T-cell (primary cell): ENCODE measurements around the gene CA5A. TPM values are rescaled to one million over a fixed set of nuclear protein-coding genes. Genes with fewer than 3 reads are reported as not detected.

ENCODE experiments used
- ATAC-seq, 4 experiments: fragments of 200-7000 bp in 3 of 4; fragments of 150-1000 bp in 1 of 4; cut with Tn5 transposase; replicated peaks in 1 of 4; 1 replicate in 3 of 4; 2 replicates in 1 of 4; pipeline ENCODE4 v1.10.0; 2021; ENCODE audit warnings: moderate library complexity in 3 of 4, mild to moderate bottlenecking in 2 of 4, moderate number of reproducible peaks in 1 of 4
- CTCF ChIA-PET, 2 donors: fragments of 300-600 bp; sonication (Branson Sonifier 250); formaldehyde crosslinking; loops; one replicate each; lab custom pipeline; 2022; ENCODE audit warnings: antibody characterized with exemption in 2 of 2; lab: Charles Lee
- POLR2A ChIA-PET, 2 donors: fragments of 300-600 bp; sonication (Branson Sonifier 250); formaldehyde crosslinking; loops; one replicate each; lab custom pipeline; 2022; ENCODE audit warnings: antibody characterized with exemption in 2 of 2; lab: Charles Lee
- DNase-seq, 35 experiments: peaks; one replicate each; pipeline versions ENCODE4 v3.0.0 to v3.0.0-alpha.2; 2013 to 2023
- H3K27ac ChIP-seq: one replicate; pipeline ENCODE4 v1.5.1; 2013; ENCODE audit warnings: low read length
- H3K27me3 ChIP-seq, 2 experiments: replicated peaks in 1 of 2; 1 replicate in 1 of 2; 2 replicates in 1 of 2; pipeline versions ENCODE4 v1.6.1 to v1.7.0; 2013; ENCODE audit warnings: low read length in 1 of 2, mixed read lengths in 1 of 2; ENCODE audit not compliant: control insufficient read depth in 2 of 2, insufficient read depth in 2 of 2; ENCODE audit errors: extremely low read depth in 1 of 2
- H3K36me3 ChIP-seq, 2 donors: 1 replicate in 1 of 2; 2 replicates in 1 of 2; pipeline versions ENCODE4 v1.6.1 to v1.7.0; 2013; ENCODE audit warnings: low read length in 1 of 2; ENCODE audit not compliant: control insufficient read depth in 2 of 2, insufficient read depth in 1 of 2; ENCODE audit errors: extremely low read depth in 1 of 2
- H3K4me1 ChIP-seq, 2 experiments: 1 replicate in 1 of 2; 2 replicates in 1 of 2; pipeline versions ENCODE4 v1.6.1 to v1.7.0; 2013; ENCODE audit warnings: low read length in 2 of 2, mixed read lengths in 1 of 2; ENCODE audit not compliant: insufficient read depth in 2 of 2, control insufficient read depth in 1 of 2; ENCODE audit errors: extremely low read depth in 1 of 2
- H3K4me3 ChIP-seq, 2 donors: 1 replicate in 1 of 2; 2 replicates in 1 of 2; pipeline versions ENCODE4 v1.5.1 to v1.7.0; 2013; ENCODE audit warnings: mild to moderate bottlenecking in 2 of 2, low read length in 1 of 2, moderate library complexity in 1 of 2; ENCODE audit not compliant: control insufficient read depth in 1 of 2; ENCODE audit errors: extremely low read depth in 1 of 2
- H3K9me3 ChIP-seq: 2 replicates; pipeline ENCODE4 v1.7.0; 2013
- H3K27ac Mint-ChIP-seq, 2 donors: one replicate each; pipeline ENCODE4 v1.8.0; 2020 to 2021; ENCODE audit warnings: mild to moderate bottlenecking in 2 of 2, mixed read lengths in 2 of 2
- H3K27me3 Mint-ChIP-seq, 2 donors: one replicate each; pipeline ENCODE4 v1.8.0; 2021 to 2022; ENCODE audit warnings: mixed read lengths in 2 of 2
- H3K36me3 Mint-ChIP-seq: one replicate; pipeline ENCODE4 v1.8.0; 2021; ENCODE audit warnings: mixed read lengths
- H3K4me1 Mint-ChIP-seq, 3 donors: one replicate each; pipeline ENCODE4 v1.8.0; 2020 to 2022; ENCODE audit warnings: mixed read lengths in 3 of 3, mild to moderate bottlenecking in 1 of 3
- H3K4me3 Mint-ChIP-seq, 3 donors: one replicate each; pipeline ENCODE4 v1.8.0; 2020 to 2022; ENCODE audit warnings: mild to moderate bottlenecking in 3 of 3, mixed read lengths in 3 of 3, moderate library complexity in 3 of 3
- H3K9me3 Mint-ChIP-seq, 3 donors: one replicate each; pipeline ENCODE4 v1.8.0; 2020 to 2022; ENCODE audit warnings: mixed read lengths in 3 of 3
- WGBS: methylation state at CpG from one replicate; pipeline ENCODE4 v1.1.5; 2013; ENCODE audit warnings: missing lambda C conversion rate; ENCODE audit not compliant: insufficient coverage; 5-methylcytosine and 5-hydroxymethylcytosine counted together
- total RNA-seq, 35 experiments: library from RNA in 6 of 35; stranded (reverse) in 6 of 35; fragments of 120-200 nt in 1 of 35; gene quantifications; one replicate each; pipeline versions ENCODE4 v1.2.1 to v1.2.4 and lab custom pipeline; 2013 to 2026

Gene CA5A
- total RNA-seq, 5 donors from 2014 or later (not counting 1 experiment from before 2014, with no cell fraction given): 0.20 TPM; not detected in 4

DNA sequence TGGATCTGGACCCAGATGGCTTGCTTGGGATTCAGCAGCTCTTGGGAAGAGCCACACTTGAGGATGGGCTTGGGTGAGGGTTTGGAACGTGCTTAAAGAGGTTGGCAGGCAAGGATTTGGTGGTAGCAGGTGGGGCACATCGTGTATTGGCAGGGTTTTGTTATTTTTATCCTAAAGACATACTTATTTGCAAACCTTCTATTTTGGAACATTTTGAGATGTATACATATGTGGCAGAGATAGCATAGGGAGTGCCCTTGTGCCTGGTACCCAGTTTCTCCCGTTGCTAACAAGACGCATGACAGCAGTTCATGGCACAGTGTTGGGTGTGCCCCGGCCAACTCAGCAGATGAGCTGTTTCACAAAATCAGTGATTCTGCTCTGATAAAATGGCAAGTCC lies 24.0 kb upstream of the CA5A start:
- H3K27me3 Mint-ChIP-seq: no peaks in the 10 kb centered on the region
- Histone ChIP-seq H3K4me3 (no peak overlapping the region), H3K27me3 (no peaks in the 10 kb centered on the region), H3K27ac (no peak overlapping the region), H3K36me3 (peaks cover 6 to 9% of the 10 kb centered on the region in 2 donors), H3K4me1 (peaks cover 31 to 72% of the 10 kb centered on the region in 2 experiments), H3K9me3 (no peaks in the 10 kb centered on the region)
- ChIA-PET POLR2A (no interaction called here), CTCF (no interaction called here)
- H3K9me3 Mint-ChIP-seq: no peaks in the 10 kb centered on the region
- DNase-seq (no peak), ATAC-seq (no peak)
- H3K36me3 Mint-ChIP-seq: peaks cover 18% of the 10 kb centered on the region
- H3K27ac Mint-ChIP-seq: peak overlapping the region in 1 of 2 donors; percentile 55
- peak overlapping the region in 2 of 3 donors; percentile 29 to 89 for H3K4me3 Mint-ChIP-seq
- H3K4me1 Mint-ChIP-seq: peaks cover 85 to 94% (median 93%) of the 10 kb centered on the region in 3 donors
- WGBS: 90% methylated on average over 3 of the region's 5 CpGs

DNA sequence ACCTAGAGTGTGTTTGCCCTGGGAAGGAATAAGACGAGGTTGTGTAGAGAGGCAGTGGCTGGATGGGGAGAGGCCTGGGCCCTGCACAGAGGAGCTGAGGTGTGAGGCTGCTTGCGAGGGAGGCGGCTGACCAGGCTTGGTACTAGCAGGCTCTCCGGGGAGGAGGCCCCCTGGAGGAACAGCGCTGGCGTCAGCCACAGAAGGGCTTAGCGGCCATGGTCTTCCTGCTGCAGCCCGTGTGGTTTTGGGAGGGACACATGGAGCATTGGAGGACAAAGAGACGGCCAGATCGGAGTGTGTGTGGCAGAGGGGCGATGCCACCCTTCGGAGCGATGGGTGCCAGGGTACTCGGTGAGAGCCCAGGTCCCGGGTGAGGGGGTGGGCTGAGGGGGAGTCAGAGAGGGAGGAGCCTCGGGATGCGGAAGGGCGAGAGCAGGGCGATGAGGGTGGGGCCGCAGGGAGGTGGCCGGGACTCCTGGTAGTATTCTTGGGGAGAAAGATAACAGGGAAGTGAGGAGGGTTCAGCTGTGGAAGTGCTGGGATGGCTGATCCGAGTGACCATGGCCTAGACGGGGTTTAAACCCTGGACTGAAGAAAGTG lies 23.2 kb upstream of the CA5A start:
- CTCF ChIA-PET: no interaction called here
- Mint-ChIP-seq H3K27me3 (no peaks in the 10 kb centered on the region), H3K4me1 (peaks cover 79 to 94% (median 93%) of the 10 kb centered on the region in 3 donors), H3K36me3 (peaks cover 18% of the 10 kb centered on the region), H3K9me3 (no peaks in the 10 kb centered on the region), H3K4me3 (peak overlapping the region; percentile 54 to 89 (median 58)), H3K27ac (peak overlapping the region; percentile 55 to 75)
- ATAC-seq: no peak
- 76% methylated on average over 22 of the region's 23 CpGs for WGBS
- H3K36me3 ChIP-seq: peaks cover 6 to 9% of the 10 kb centered on the region in 2 donors
- no peak for DNase-seq
- POLR2A ChIA-PET: no interaction called here
- peaks cover 37 to 74% of the 10 kb centered on the region in 2 experiments for H3K4me1 ChIP-seq
- H3K4me3 ChIP-seq: no peak overlapping the region
- no peaks in the 10 kb centered on the region for H3K27me3 ChIP-seq
- H3K9me3 ChIP-seq: no peaks in the 10 kb centered on the region
- H3K27ac ChIP-seq: no peak overlapping the region

DNA sequence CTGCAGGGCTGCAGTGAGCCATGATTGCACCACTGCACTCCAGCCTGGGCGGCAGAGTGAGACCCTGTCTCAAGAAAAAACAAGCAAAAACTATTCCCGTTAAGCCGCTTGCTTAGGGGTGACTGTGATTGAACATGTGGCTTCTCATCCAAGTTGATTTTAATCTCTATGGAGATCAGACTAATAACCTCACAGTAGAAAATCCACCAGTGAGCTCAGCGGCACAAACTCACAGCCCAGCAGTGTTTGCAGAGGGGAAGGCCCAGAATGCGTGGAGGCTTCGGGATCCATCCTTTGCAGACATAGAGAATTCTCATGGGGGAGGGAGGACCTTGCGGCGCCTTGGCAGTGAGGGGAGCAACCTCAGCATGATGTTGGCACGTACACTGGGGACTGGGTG lies 22.3 kb upstream of the CA5A start:
- POLR2A ChIA-PET: no interaction called here
- ATAC-seq: no peak
- peaks cover 22% of the 10 kb centered on the region for H3K36me3 Mint-ChIP-seq

DNA sequence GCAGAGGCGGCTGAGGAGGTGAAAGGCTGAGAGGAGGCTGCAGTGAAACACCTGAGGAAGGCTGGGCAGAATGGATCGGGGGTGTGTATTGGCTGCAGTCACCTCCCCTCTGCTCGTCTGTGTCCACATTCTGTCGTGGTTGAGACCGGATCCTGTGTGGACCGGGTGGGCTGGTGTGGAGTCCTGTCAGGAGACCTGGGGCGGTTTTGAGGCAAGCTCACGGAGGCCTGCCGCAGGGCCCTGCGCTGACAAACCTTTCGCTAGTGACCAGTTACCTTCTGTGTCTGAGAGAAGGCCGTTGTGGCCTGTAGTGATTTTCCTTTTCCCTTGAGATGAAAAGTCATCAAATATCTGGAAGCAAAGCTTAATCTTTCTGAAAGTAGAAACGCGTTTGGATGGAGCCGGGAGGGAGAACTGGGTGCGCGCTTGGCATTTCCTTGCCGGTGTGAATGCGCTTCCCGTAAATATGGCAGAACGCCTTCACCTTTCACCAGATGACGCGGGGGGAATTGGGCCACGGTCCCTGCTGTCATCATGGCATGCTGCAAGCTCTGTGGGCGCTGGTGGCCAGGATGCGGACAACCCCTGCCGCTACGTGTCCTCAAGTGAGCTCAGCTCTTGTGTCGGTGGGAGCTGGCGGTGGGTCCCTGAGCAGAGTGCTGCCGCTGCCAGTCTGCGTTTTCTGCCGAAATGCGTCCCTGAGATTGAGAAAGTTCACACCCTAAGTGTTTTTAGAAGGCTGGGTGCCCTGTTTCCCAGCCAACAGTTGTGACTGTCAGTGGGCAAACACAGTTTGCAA lies 21.2 kb upstream of the CA5A start:
- Histone ChIP-seq H3K27me3 (no peaks in the 10 kb centered on the region), H3K9me3 (no peaks in the 10 kb centered on the region), H3K4me1 (peaks cover 35 to 72% of the 10 kb centered on the region in 2 experiments), H3K36me3 (peaks cover 14 to 16% of the 10 kb centered on the region in 2 donors), H3K27ac (peak overlapping the region; percentile 72), H3K4me3 (peak overlapping the region in 1 of 2 donors; percentile 18)
- POLR2A ChIA-PET: no interaction called here
- 94% methylated on average over 32 of the region's 34 CpGs for WGBS
- Mint-ChIP-seq H3K27ac (peak overlapping the region; percentile 90 to 91), H3K4me3 (peak overlapping the region; percentile 72 to 89 (median 78)), H3K27me3 (no peaks in the 10 kb centered on the region), H3K9me3 (no peaks in the 10 kb centered on the region), H3K36me3 (peaks cover 27% of the 10 kb centered on the region), H3K4me1 (peaks cover 74 to 93% (median 92%) of the 10 kb centered on the region in 3 donors)
- no peak for DNase-seq
- ATAC-seq: no peak
- CTCF ChIA-PET: interaction anchor here in 1 of 2 donors (0.6 kb wide), 1 partner anchor 10 kb away, joined by 6 read pairs; no protein-coding TSS in a partner anchor

More for the DNA sequence above, 22.3 kb upstream of the CA5A start:
- peaks cover 6 to 9% of the 10 kb centered on the region in 2 donors for H3K36me3 ChIP-seq
- H3K27ac ChIP-seq: no peak overlapping the region
- CTCF ChIA-PET: interaction anchor here in 1 of 2 donors (0.5 kb wide), 1 partner anchor 54 kb away, joined by 3 read pairs; no protein-coding TSS in a partner anchor
- no peak overlapping the region for H3K27ac Mint-ChIP-seq
- H3K9me3 ChIP-seq: no peaks in the 10 kb centered on the region
- H3K9me3 Mint-ChIP-seq: no peaks in the 10 kb centered on the region
- H3K27me3 ChIP-seq: no peaks in the 10 kb centered on the region
- DNase-seq: no peak
- H3K4me1 ChIP-seq: peaks cover 37 to 72% of the 10 kb centered on the region in 2 experiments
- H3K4me3 Mint-ChIP-seq: peak overlapping the region in 1 of 3 donors; percentile 89
- H3K27me3 Mint-ChIP-seq: no peaks in the 10 kb centered on the region
- no peak overlapping the region for H3K4me3 ChIP-seq
- 98% methylated on average over 8 of the region's 9 CpGs for WGBS
- H3K4me1 Mint-ChIP-seq: peaks cover 79 to 94% (median 93%) of the 10 kb centered on the region in 3 donors

DNA sequence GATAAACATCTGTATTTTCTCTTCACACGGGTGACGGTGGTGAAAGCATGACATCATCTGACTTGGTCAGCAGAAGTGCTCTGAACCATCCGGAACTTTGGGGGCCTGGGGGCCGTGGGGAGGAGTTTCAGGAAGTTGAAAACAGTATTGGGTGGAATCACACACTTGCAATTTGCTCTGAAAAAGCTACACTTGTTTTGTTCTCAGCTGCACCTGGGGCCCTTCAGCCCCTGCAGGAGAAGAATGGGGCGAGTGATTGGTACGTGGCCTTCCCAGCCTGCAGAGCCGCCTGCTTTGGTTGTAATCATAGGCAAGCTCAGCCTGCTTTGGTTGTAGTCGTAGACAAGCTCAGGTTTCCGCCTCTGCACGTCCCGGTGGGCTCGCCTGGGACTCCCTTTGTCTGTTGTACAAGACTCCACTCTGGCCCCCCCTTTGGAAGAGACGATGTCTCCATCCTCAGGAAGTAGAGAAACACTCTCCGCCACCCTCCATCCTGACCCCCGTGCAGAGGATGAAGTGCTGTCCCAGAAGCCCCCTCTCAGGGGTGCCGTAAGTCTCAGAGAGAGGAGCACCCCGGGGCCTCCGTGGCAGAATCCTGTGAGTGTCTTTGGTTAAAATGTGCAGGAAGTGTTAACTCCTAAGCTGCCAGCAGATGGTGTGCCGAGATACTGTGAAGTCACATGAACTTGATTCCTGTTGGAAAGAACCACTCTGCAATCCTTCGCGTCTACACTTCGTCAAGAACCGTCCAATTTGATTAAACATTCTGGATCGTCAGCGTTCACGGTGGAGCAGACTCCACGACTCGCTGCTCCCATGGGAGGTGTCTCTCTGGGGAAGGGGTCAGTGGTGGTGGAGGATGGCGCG lies 20.3 kb upstream of the CA5A start:
- WGBS: 25% methylated on average over 27 of the region's 30 CpGs
- POLR2A ChIA-PET: interaction anchor here in 1 of 2 donors (0.5 kb wide), 1 partner anchor 580 kb away, joined by 3 read pairs; no protein-coding TSS in a partner anchor
- H3K36me3 Mint-ChIP-seq: peaks cover 29% of the 10 kb centered on the region

More for the DNA sequence above, 20.3 kb upstream of the CA5A start:
- Histone ChIP-seq H3K9me3 (no peaks in the 10 kb centered on the region), H3K27ac (peak overlapping the region; percentile 72), H3K36me3 (peaks cover 14 to 16% of the 10 kb centered on the region in 2 donors), H3K4me1 (peaks cover 40 to 81% of the 10 kb centered on the region in 2 experiments), H3K27me3 (no peaks in the 10 kb centered on the region), H3K4me3 (peak overlapping the region; percentile 26 to 49)
- CTCF ChIA-PET: interaction anchor here in 1 of 2 donors (0.6 kb wide), 1 partner anchor 11 kb away, joined by 6 read pairs; no protein-coding TSS in a partner anchor
- Mint-ChIP-seq H3K27ac (peak overlapping the region; percentile 90 to 91), H3K27me3 (no peaks in the 10 kb centered on the region), H3K9me3 (no peaks in the 10 kb centered on the region), H3K4me3 (peak overlapping the region; percentile 72 to 89 (median 78)), H3K4me1 (peaks cover 79 to 95% (median 95%) of the 10 kb centered on the region in 3 donors)
- DNase-seq (peak; percentile 23 to 94 (median 82)), ATAC-seq (peak; percentile 36 to 75 (median 40))
